H1 (cell line): ENCODE measurements around the gene BMP2. TPM values are rescaled to one million over a fixed set of nuclear protein-coding genes. Genes with fewer than 3 reads are reported as not detected.

Experiments used
- ASH2L ChIP-seq: fragments of 200-600, 300-600 bp; sonication (generic); IDR thresholded peaks from one replicate; pipeline ENCODE4 v1.7.1; 2017; ENCODE audit warnings: low read length
- CEBPB ChIP-seq: IDR thresholded peaks from 2 replicates; pipeline ENCODE4 v1.6.1; 2012; ENCODE audit warnings: low read depth, low read length
- FOSL1 ChIP-seq: IDR thresholded peaks from 2 replicates; pipeline ENCODE4 v1.6.1; 2011; ENCODE audit warnings: mild to moderate bottlenecking, low read depth, low read length, moderate library complexity; ENCODE audit not compliant: insufficient read depth
- JUND ChIP-seq: IDR thresholded peaks from 2 replicates; pipeline ENCODE4 v1.6.1; 2011; ENCODE audit warnings: mild to moderate bottlenecking, improper control_type of control experiment, low read length
- RBBP5 ChIP-seq: IDR thresholded peaks from 2 replicates; pipeline ENCODE4 v1.7.1; 2012; ENCODE audit warnings: low read depth, mild to moderate bottlenecking, inconsistent platforms, low read length, moderate library complexity, borderline replicate concordance
- SP2 ChIP-seq: IDR thresholded peaks from 2 replicates; pipeline ENCODE4 v1.6.1; 2012; ENCODE audit warnings: mild to moderate bottlenecking, low read length, inconsistent platforms
- SP4 ChIP-seq: IDR thresholded peaks from 2 replicates; pipeline ENCODE4 v1.6.1; 2012; ENCODE audit warnings: low read length, inconsistent platforms
- TAF1 ChIP-seq: IDR thresholded peaks from 2 replicates; pipeline ENCODE4 v1.6.1; 2011; ENCODE audit warnings: mild to moderate bottlenecking, low read depth, low read length
- polyA plus RNA-seq, 7 experiments: library from polyadenylated mRNA; depleted of rRNA in 3 of 7; stranded (reverse) in 5 of 7; unstranded in 2 of 7; fragments of >200 nt in 5 of 7; fragments of 200-250 nt in 2 of 7; gene quantifications; 1 replicate in 5 of 7; 2 replicates in 1 of 7; 4 replicates in 1 of 7; pipeline versions ENCODE4 v1.2.1 to v1.2.3, GENCODE V29; 2011 to 2013; ENCODE audit warnings: missing spikeins in 2 of 7, mixed read lengths in 2 of 7
- total RNA-seq: library from RNA; stranded (reverse); fragmentation: NEBNext Ultra II Directional; extraction: Animal tissue kit (Norgen Biotek cat#: 25700); gene quantifications from 2 replicates; pipeline ENCODE4 v1.2.1, GENCODE V29; 2021
- TF ChIP-seq, protein P1 (sequence below): fragments of 300-600 bp; sonication (generic); IDR thresholded peaks from 2 replicates; pipeline ENCODE4 v1.7.1; 2012; ENCODE audit warnings: low read length, moderate library complexity, mild to moderate bottlenecking, inconsistent platforms; ENCODE audit not compliant: insufficient replicate concordance

BMP2 gene
- total and polyA plus RNA-seq, 2 of the 8 experiments (the other 6 are each of a cell fraction or from before 2014, with no cell fraction given), result 1.8 to 3.6 TPM

DNA sequence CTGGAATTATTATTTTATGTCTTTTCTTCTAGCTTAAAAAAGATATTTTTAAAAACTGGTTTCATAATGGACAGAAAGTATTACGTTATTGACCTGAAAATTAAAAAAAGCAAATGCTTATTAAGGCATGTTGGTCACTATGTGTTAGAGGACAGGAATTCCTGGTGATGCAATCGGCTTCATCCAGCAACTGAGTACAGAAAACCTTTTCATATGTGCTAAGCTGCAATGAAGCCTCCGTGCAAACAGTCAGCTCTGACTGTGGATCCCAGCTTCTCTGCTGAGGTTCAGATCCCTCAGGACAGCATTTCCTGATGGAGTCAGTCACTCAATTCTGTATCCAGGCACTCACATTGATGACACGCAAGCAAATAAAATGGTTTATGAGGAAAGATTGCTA is 22.7 kb upstream of the BMP2 start (continued):
- TF ChIP-seq, protein P1, sequence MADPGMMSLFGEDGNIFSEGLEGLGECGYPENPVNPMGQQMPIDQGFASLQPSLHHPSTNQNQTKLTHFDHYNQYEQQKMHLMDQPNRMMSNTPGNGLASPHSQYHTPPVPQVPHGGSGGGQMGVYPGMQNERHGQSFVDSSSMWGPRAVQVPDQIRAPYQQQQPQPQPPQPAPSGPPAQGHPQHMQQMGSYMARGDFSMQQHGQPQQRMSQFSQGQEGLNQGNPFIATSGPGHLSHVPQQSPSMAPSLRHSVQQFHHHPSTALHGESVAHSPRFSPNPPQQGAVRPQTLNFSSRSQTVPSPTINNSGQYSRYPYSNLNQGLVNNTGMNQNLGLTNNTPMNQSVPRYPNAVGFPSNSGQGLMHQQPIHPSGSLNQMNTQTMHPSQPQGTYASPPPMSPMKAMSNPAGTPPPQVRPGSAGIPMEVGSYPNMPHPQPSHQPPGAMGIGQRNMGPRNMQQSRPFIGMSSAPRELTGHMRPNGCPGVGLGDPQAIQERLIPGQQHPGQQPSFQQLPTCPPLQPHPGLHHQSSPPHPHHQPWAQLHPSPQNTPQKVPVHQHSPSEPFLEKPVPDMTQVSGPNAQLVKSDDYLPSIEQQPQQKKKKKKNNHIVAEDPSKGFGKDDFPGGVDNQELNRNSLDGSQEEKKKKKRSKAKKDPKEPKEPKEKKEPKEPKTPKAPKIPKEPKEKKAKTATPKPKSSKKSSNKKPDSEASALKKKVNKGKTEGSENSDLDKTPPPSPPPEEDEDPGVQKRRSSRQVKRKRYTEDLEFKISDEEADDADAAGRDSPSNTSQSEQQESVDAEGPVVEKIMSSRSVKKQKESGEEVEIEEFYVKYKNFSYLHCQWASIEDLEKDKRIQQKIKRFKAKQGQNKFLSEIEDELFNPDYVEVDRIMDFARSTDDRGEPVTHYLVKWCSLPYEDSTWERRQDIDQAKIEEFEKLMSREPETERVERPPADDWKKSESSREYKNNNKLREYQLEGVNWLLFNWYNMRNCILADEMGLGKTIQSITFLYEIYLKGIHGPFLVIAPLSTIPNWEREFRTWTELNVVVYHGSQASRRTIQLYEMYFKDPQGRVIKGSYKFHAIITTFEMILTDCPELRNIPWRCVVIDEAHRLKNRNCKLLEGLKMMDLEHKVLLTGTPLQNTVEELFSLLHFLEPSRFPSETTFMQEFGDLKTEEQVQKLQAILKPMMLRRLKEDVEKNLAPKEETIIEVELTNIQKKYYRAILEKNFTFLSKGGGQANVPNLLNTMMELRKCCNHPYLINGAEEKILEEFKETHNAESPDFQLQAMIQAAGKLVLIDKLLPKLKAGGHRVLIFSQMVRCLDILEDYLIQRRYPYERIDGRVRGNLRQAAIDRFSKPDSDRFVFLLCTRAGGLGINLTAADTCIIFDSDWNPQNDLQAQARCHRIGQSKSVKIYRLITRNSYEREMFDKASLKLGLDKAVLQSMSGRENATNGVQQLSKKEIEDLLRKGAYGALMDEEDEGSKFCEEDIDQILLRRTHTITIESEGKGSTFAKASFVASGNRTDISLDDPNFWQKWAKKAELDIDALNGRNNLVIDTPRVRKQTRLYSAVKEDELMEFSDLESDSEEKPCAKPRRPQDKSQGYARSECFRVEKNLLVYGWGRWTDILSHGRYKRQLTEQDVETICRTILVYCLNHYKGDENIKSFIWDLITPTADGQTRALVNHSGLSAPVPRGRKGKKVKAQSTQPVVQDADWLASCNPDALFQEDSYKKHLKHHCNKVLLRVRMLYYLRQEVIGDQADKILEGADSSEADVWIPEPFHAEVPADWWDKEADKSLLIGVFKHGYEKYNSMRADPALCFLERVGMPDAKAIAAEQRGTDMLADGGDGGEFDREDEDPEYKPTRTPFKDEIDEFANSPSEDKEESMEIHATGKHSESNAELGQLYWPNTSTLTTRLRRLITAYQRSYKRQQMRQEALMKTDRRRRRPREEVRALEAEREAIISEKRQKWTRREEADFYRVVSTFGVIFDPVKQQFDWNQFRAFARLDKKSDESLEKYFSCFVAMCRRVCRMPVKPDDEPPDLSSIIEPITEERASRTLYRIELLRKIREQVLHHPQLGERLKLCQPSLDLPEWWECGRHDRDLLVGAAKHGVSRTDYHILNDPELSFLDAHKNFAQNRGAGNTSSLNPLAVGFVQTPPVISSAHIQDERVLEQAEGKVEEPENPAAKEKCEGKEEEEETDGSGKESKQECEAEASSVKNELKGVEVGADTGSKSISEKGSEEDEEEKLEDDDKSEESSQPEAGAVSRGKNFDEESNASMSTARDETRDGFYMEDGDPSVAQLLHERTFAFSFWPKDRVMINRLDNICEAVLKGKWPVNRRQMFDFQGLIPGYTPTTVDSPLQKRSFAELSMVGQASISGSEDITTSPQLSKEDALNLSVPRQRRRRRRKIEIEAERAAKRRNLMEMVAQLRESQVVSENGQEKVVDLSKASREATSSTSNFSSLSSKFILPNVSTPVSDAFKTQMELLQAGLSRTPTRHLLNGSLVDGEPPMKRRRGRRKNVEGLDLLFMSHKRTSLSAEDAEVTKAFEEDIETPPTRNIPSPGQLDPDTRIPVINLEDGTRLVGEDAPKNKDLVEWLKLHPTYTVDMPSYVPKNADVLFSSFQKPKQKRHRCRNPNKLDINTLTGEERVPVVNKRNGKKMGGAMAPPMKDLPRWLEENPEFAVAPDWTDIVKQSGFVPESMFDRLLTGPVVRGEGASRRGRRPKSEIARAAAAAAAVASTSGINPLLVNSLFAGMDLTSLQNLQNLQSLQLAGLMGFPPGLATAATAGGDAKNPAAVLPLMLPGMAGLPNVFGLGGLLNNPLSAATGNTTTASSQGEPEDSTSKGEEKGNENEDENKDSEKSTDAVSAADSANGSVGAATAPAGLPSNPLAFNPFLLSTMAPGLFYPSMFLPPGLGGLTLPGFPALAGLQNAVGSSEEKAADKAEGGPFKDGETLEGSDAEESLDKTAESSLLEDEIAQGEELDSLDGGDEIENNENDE, result no peak
- TF ChIP-seq ASH2L, result no peak
- no peak for TF ChIP-seq SP4
- TF ChIP-seq RBBP5, result no peak
- no peak for TF ChIP-seq FOSL1
- TF ChIP-seq CEBPB, result no peak
- no peak for TF ChIP-seq SP2
- TF ChIP-seq TAF1, result no peak
- no peak for TF ChIP-seq JUND
- TF ChIP-seq, all 59 proteins: peak for 0
